ENCODE results near the gene ZNF497. TPM values are rescaled to one million over a fixed set of nuclear protein-coding genes. Genes with fewer than 3 reads are reported as not detected.

The ZNF497 gene
- total RNA-seq, 1 experiment from 2014 or later: 1.7 TPM

GRCh38 chr19:58362272-58362994 lies at the start of gene ZNF497 (continued):
- TF ChIP-seq EMX1 (CRISPR knock-in tag; IDR thresholded peaks at IDR 0.05): no peak
- TF ChIP-seq ZNF263 (CRISPR knock-in tag; IDR thresholded peaks at IDR 0.05; ENCODE audit: low read depth): no peak
- no peak for TF ChIP-seq ZNF416 (CRISPR knock-in tag; IDR thresholded peaks at IDR 0.05)
- TF ChIP-seq ZNF219 (CRISPR knock-in tag; IDR thresholded peaks at IDR 0.05; ENCODE audit: borderline replicate concordance): no peak
- 0 out of 2 replicates have a peak, but pooled peaks have one; percentile 52 for TF ChIP-seq ZBTB21 (CRISPR knock-in tag; IDR thresholded peaks at IDR 0.05; ENCODE audit: borderline replicate concordance)
- peak; percentile 24; the same call in 1 of the 2 replicates for TF ChIP-seq CBFB (CRISPR knock-in tag; IDR thresholded peaks at IDR 0.05; ENCODE audit: low read depth)
- TF ChIP-seq HMGXB4 (CRISPR knock-in tag; IDR thresholded peaks at IDR 0.05): peak; percentile 22; the same call in 1 of the 2 replicates
- TF ChIP-seq GABPB1 (CRISPR knock-in tag; IDR thresholded peaks at IDR 0.05): peak; percentile 71; the same call in 1 of the 2 replicates
- TF ChIP-seq ZBTB43 (CRISPR knock-in tag; IDR thresholded peaks at IDR 0.05): peak; percentile 46; the same call in 1 of the 2 replicates
- TF ChIP-seq MLX (CRISPR knock-in tag; IDR thresholded peaks at IDR 0.05): no peak
- TF ChIP-seq SP1 (CRISPR knock-in tag; conservative IDR thresholded peaks at IDR 0.05): 0 out of 2 replicates have a peak, but pooled peaks have one; percentile 54
- TF ChIP-seq ZNF121 (CRISPR knock-in tag; IDR thresholded peaks at IDR 0.05): 0 out of 2 replicates have a peak, but pooled peaks have one; percentile 13
- 0 out of 2 replicates have a peak, but pooled peaks have one; percentile 45 for TF ChIP-seq PRDM15 (CRISPR knock-in tag; IDR thresholded peaks at IDR 0.05)
- TF ChIP-seq ATF1 (CRISPR knock-in tag; IDR thresholded peaks at IDR 0.05): no peak
- TF ChIP-seq FOXK1 (CRISPR knock-in tag; IDR thresholded peaks at IDR 0.05): peak; percentile 16
- no peak for TF ChIP-seq PREB (CRISPR knock-in tag; IDR thresholded peaks at IDR 0.05; ENCODE audit: borderline replicate concordance)
